Loucy (cell line): ENCODE measurements around the gene IRF2.

Experiments
- EZH2phosphoT487 ChIP-seq: fragments of 200-600 bp; IDR thresholded peaks from 2 replicates; pipeline ENCODE4 v1.6.1; 2018; ENCODE audit warnings: antibody characterized with exemption, mild to moderate bottlenecking, moderate library complexity, borderline replicate concordance
- TF ChIP-seq, protein P1 (sequence below): fragments of 200-600 bp; sonication (generic); conservative IDR thresholded peaks from 2 replicates; pipeline ENCODE4 v1.5.1; 2014; ENCODE audit warnings: mild to moderate bottlenecking, antibody characterized with exemption, low read length

DNA sequence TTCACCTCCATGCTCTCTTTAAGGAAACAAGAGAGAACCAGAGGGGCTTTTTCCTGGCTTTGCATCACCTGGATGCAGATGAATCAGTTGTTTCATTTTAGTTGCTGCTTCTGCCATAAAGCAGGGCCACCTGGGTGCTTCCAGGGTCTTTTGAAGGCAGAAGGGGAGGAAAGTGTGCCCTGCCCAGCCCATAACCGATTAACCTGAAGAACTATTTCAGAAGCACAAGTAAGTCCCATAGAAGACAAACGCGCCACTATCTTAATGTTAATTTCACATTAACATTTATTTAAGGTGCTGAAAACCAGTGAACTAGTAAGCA is 32.1 kb downstream of the IRF2 start:
- TF ChIP-seq, protein P1, sequence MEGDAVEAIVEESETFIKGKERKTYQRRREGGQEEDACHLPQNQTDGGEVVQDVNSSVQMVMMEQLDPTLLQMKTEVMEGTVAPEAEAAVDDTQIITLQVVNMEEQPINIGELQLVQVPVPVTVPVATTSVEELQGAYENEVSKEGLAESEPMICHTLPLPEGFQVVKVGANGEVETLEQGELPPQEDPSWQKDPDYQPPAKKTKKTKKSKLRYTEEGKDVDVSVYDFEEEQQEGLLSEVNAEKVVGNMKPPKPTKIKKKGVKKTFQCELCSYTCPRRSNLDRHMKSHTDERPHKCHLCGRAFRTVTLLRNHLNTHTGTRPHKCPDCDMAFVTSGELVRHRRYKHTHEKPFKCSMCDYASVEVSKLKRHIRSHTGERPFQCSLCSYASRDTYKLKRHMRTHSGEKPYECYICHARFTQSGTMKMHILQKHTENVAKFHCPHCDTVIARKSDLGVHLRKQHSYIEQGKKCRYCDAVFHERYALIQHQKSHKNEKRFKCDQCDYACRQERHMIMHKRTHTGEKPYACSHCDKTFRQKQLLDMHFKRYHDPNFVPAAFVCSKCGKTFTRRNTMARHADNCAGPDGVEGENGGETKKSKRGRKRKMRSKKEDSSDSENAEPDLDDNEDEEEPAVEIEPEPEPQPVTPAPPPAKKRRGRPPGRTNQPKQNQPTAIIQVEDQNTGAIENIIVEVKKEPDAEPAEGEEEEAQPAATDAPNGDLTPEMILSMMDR = no peak
- no peak for TF ChIP-seq EZH2phosphoT487
